NK-92 (cell line): ENCODE data around the gene NECAB2.
"Not testable (repeated sequence)": the region's sequence is repeated elsewhere in the genome, so short reads cannot be mapped to it uniquely, and the experiment has no call there.

Source experiments
- DNase-seq: peaks from one replicate; lab custom pipeline; 2025; ENCODE audit not compliant: unreplicated experiment; lab: John Stamatoyannopoulos, UW

The NECAB2 gene

GRCh38 chr16:83935858-83936255, 32.2 kb upstream of the NECAB2 start:
- no peak for DNase-seq

GRCh38 chr16:83936581-83937165, 31.4 kb upstream of the NECAB2 start:
- DNase-seq, result no peak

GRCh38 chr16:83937267-83937666, 30.8 kb upstream of the NECAB2 start:
- no peak for DNase-seq

- DNase-seq, result no peak
These were observed 29.8 kb upstream of the NECAB2 start for GRCh38 chr16:83937922-83938885.

GRCh38 chr16:83939266-83939855, 28.7 kb upstream of the NECAB2 start:
- DNase-seq, result no peak

- DNase-seq, result no peak
These were observed 27.9 kb upstream of the NECAB2 start for GRCh38 chr16:83940119-83940518.

- DNase-seq, result no peak
These were observed 27.2 kb upstream of the NECAB2 start for GRCh38 chr16:83940630-83941378.

GRCh38 chr16:83941546-83941945, 26.5 kb upstream of the NECAB2 start:
- not testable (repeated sequence) for DNase-seq

- no peak for DNase-seq
These were observed 26.0 kb upstream of the NECAB2 start for GRCh38 chr16:83942074-83942473.

- DNase-seq, result no peak
These were observed 25.1 kb upstream of the NECAB2 start for GRCh38 chr16:83942815-83943515.

- DNase-seq, result no peak
These were observed 24.5 kb upstream of the NECAB2 start for GRCh38 chr16:83943516-83944050.

GRCh38 chr16:83945587-83945986, 22.5 kb upstream of the NECAB2 start:
- no peak for DNase-seq

GRCh38 chr16:83946154-83946780, 21.8 kb upstream of the NECAB2 start:
- no peak for DNase-seq

- DNase-seq, result no peak
These were observed 21.1 kb upstream of the NECAB2 start for GRCh38 chr16:83946781-83947566.

- DNase-seq, result no peak
These were observed 20.3 kb upstream of the NECAB2 start for GRCh38 chr16:83947642-83948234.

GRCh38 chr16:83948914-83949723, 18.9 kb upstream of the NECAB2 start:
- DNase-seq, result no peak

GRCh38 chr16:83949724-83950001, 18.4 kb upstream of the NECAB2 start:
- no peak for DNase-seq

- not testable (repeated sequence) for DNase-seq
These were observed 17.1 kb upstream of the NECAB2 start for GRCh38 chr16:83950862-83951399.
